Ovary (tissue), 3 donors: ENCODE measurements around the gene WDR59.

Source experiments
- EP300 ChIP-seq: sonication (generic); formaldehyde crosslinking; IDR thresholded peaks from one replicate; pipeline ENCODE4 v1.6.1; 2017; ENCODE audit warnings: antibody characterized with exemption
- POLR2A ChIP-seq: fragments of 450-650 bp; IDR thresholded peaks from one replicate; pipeline ENCODE4 v1.6.1; 2017; ENCODE audit warnings: antibody characterized with exemption, mild to moderate bottlenecking, moderate library complexity
- TF ChIP-seq, protein P1 (sequence below), 3 donors: fragments of 450-650 bp in 2 of 3; fragments of 200-600 bp in 1 of 3; IDR thresholded peaks; one replicate each; pipeline versions ENCODE4 v1.5.1 to v1.8.0; 2016 to 2022; ENCODE audit warnings: antibody characterized with exemption in 3 of 3, mild to moderate bottlenecking in 1 of 3
- donor health status: DM: no; HTN: no; CAD: no.

DNA sequence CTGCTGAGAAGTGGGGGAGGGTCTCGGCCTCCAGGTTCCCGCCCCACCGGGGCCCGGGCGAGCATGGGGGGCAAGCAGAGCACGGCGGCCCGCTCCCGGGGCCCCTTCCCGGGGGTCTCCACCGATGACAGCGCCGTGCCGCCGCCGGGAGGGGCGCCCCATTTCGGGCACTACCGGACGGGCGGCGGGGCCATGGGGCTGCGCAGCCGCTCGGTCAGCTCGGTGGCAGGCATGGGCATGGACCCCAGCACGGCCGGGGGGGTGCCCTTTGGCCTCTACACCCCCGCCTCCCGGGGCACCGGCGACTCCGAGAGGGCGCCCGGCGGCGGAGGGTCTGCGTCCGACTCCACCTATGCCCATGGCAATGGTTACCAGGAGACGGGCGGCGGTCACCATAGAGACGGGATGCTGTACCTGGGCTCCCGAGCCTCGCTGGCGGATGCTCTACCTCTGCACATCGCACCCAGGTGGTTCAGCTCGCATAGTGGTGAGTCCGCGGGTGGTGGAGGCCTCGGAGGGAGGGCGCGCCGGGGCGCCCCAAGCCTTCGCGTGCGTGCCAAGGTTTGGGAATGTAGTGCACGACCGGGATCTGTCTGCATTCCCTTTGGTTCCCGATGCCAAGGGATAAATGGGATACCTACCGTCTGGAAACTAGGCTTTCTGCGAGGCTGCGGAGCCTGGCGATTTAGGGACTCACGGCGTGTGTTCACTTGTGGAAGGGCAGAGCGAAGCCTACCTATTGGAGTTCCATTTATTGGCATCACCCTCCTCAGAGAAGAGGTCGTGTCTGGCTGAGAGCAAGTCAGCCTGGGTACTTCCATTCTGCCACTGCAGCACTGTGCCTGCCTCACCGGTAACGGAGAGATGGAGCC lies 14.9 kb upstream of the WDR59 start:
- no peak for TF ChIP-seq POLR2A
- TF ChIP-seq, protein P1, sequence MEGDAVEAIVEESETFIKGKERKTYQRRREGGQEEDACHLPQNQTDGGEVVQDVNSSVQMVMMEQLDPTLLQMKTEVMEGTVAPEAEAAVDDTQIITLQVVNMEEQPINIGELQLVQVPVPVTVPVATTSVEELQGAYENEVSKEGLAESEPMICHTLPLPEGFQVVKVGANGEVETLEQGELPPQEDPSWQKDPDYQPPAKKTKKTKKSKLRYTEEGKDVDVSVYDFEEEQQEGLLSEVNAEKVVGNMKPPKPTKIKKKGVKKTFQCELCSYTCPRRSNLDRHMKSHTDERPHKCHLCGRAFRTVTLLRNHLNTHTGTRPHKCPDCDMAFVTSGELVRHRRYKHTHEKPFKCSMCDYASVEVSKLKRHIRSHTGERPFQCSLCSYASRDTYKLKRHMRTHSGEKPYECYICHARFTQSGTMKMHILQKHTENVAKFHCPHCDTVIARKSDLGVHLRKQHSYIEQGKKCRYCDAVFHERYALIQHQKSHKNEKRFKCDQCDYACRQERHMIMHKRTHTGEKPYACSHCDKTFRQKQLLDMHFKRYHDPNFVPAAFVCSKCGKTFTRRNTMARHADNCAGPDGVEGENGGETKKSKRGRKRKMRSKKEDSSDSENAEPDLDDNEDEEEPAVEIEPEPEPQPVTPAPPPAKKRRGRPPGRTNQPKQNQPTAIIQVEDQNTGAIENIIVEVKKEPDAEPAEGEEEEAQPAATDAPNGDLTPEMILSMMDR (IDR thresholded peaks at IDR 0.05), result peak in 1 of 3 donors; percentile 9
- no peak for TF ChIP-seq EP300
